Muscle layer of duodenum (tissue), 2 donors: ENCODE results near the gene DENND1A.

ENCODE experiments used
- H3K27ac ChIP-seq: one replicate; pipeline ENCODE4 v1.7.0; 2013; ENCODE audit warnings: mild to moderate bottlenecking, low read length
- H3K27me3 ChIP-seq: one replicate; pipeline ENCODE4 v1.7.0; 2013; ENCODE audit warnings: low read depth, mild to moderate bottlenecking, control low read depth, low read length
- H3K36me3 ChIP-seq, 2 donors: one replicate each; pipeline ENCODE4 v1.7.0; 2013; ENCODE audit warnings: low read length in 2 of 2, control low read depth in 1 of 2, mild to moderate bottlenecking in 1 of 2; ENCODE audit not compliant: insufficient read depth in 2 of 2, control insufficient read depth in 1 of 2
- H3K4me1 ChIP-seq, 2 donors: one replicate each; pipeline ENCODE4 v1.7.0; 2013; ENCODE audit warnings: low read length in 2 of 2, mild to moderate bottlenecking in 2 of 2, control low read depth in 1 of 2, moderate library complexity in 1 of 2; ENCODE audit not compliant: insufficient read depth in 2 of 2, control insufficient read depth in 1 of 2
- H3K4me3 ChIP-seq, 2 donors: one replicate each; pipeline ENCODE4 v1.7.0; 2013; ENCODE audit warnings: low read length in 2 of 2, low read depth in 1 of 2, mild to moderate bottlenecking in 1 of 2
- H3K9me3 ChIP-seq, 2 donors: one replicate each; pipeline ENCODE4 v1.7.0; 2013; ENCODE audit warnings: low read length in 2 of 2, control low read depth in 1 of 2, mild to moderate bottlenecking in 1 of 2; ENCODE audit not compliant: control insufficient read depth in 1 of 2
- donor health status: healthy.

Gene DENND1A

DNA sequence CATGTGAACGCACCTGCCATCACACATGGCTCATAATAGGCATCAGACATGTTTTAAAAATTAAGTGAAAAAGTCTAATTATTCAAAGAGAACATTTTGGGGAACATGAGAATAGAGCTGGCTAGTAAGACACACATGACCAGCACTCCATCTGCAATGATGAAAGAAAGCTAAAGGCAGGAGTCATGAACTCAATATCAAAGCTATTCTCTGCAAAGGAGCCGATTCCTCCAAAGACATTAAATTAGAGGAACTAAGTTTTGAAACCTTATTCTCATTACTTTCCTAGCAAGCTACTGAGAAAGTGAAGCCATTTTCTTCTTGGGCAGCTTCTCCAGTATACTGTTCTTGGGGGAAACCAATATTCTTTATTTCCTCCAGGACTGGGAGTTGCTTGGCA is 401.9 kb downstream of the DENND1A start:
- Histone ChIP-seq H3K36me3 (no peaks in the 10 kb centered on the region), H3K27me3 (no peaks in the 10 kb centered on the region), H3K4me3 (no peak overlapping the region), H3K27ac (no peak overlapping the region), H3K9me3 (peaks cover 0 to 6% of the 10 kb centered on the region in 2 donors), H3K4me1 (no peaks in the 10 kb centered on the region)

DNA sequence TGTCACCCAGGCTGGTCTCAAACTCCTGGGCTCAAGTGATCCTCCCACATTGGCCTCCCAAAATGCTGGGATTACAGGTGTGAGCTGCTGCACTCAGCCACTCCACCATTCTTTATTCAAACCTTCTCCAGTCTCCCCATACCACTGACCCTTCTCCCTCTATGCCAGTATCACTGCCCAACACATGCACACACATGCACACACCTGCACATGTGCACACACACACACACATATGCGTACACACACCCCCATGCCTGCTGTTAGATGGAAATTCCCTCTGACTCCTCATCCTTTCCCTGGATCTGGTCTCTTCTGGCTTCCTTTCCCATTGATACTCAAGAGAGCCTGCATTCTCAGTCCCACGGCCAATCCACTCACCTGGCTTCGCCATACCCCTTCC is 404.0 kb downstream of the DENND1A start:
- no peak overlapping the region for H3K27ac ChIP-seq
- H3K4me1 ChIP-seq, result no peaks in the 10 kb centered on the region
- H3K36me3 ChIP-seq, result no peaks in the 10 kb centered on the region
- no peaks in the 10 kb centered on the region for H3K27me3 ChIP-seq
- H3K9me3 ChIP-seq, result peaks cover 0 to 6% of the 10 kb centered on the region in 2 donors
- no peak overlapping the region for H3K4me3 ChIP-seq

DNA sequence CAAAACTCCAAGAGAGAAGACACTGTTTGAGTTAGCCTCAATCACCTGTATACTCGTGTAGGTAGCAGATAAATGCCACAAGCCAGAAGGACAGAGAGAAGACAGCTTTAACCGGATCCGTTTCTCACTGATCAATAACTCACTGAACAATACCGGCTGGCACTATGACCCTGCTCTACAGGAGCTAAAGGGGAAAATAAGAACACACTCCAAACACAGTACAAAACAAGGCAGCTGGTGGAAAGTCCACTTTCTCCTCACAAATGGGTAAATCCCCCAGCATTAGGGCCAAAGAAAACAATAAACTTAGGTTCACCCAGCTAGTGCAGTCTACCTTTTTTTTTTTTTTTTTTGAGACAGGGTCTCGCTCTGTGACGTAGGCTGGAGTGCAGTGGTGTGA is 404.5 kb downstream of the DENND1A start:
- Histone ChIP-seq H3K27me3 (no peaks in the 10 kb centered on the region), H3K36me3 (no peaks in the 10 kb centered on the region), H3K4me3 (no peak overlapping the region), H3K27ac (no peak overlapping the region), H3K4me1 (no peaks in the 10 kb centered on the region), H3K9me3 (peaks cover 0 to 4% of the 10 kb centered on the region in 2 donors)

DNA sequence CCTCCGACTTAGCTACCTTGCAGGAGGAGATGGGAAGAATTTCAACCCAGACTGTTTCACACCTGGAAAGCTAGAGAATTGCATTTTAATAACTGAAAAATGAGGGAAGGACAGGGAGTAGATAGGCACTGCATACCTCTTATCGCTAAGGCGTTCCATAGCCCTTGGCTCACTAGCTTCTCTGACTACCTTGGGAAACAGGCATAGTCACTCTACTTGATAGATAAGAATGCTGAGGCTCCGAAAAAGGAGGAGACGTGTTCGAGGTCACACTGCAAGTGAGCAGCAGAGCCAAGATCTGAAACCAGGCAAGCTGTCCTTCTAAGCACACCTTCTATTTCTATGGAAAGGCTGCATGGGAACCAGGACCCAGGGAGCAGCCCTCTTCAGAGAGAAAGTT is 405.1 kb downstream of the DENND1A start:
- H3K27me3 ChIP-seq, result no peaks in the 10 kb centered on the region
- H3K36me3 ChIP-seq, result no peaks in the 10 kb centered on the region
- no peaks in the 10 kb centered on the region for H3K4me1 ChIP-seq
- no peak overlapping the region for H3K27ac ChIP-seq
- H3K4me3 ChIP-seq, result no peak overlapping the region
- H3K9me3 ChIP-seq, result no peaks in the 10 kb centered on the region

DNA sequence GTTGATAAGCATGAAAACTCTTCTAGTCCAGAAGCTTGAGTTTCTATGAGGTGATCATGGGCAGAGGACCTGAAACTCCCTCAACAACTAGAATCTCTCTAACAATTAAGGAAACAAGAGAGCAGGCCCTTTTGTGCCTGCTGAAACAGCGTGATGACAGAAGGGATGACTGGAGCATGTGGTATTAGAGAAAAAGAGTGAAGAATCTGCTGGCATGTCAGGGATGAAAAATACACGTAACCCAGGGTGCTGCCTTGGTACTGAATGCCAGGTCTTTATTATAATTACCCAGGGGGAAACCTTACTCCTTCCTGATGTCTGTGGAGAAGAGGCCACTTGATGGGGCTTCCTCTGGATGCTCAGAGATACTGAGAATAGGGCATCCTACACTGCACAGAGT is 406.1 kb downstream of the DENND1A start:
- no peaks in the 10 kb centered on the region for H3K9me3 ChIP-seq
- H3K4me3 ChIP-seq, result no peak overlapping the region
- no peaks in the 10 kb centered on the region for H3K27me3 ChIP-seq
- no peaks in the 10 kb centered on the region for H3K4me1 ChIP-seq
- no peaks in the 10 kb centered on the region for H3K36me3 ChIP-seq
- no peak overlapping the region for H3K27ac ChIP-seq

DNA sequence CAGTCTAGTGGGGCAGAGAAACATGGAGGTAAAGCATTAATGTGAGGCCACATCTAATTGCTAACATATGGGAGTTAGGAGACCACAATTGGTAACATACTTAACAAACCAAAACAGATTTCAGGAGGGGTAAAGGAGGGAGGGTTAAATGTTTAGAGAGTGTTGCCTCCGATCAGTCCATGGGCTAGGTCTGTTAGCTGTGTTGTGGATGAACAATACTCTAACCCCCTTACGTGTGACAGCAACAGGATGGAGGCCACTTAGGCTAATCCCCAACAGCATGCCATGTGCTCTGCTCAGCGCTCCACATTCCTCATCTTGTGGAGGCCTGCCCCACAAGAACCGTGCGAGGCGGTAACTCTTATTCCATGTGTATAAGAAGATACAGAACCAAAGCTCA is 406.9 kb downstream of the DENND1A start:
- Histone ChIP-seq H3K9me3 (no peaks in the 10 kb centered on the region), H3K27ac (no peak overlapping the region), H3K4me3 (no peak overlapping the region), H3K4me1 (no peaks in the 10 kb centered on the region), H3K27me3 (no peaks in the 10 kb centered on the region), H3K36me3 (no peaks in the 10 kb centered on the region)

DNA sequence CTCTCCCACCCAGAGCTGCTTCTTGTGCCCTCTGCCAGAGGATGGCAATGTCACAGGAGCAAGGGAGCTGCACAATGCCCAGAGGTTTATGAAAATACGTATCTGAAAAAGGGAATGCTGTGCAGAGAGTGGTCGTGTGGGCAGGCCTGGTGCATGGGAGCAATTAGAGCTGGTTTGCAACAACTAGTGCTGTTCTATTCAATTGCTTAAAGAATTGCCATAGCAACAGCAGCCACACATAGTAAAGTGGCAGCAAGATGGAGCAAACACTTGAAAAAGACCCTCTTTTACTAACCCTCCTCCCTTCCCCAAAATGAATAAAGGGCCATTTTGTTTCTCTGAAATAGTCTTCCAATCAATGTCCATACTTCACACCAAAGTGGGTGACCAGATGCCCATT is 407.7 kb downstream of the DENND1A start:
- Histone ChIP-seq H3K4me1 (no peaks in the 10 kb centered on the region), H3K4me3 (no peak overlapping the region), H3K36me3 (no peaks in the 10 kb centered on the region), H3K27me3 (no peaks in the 10 kb centered on the region), H3K9me3 (no peaks in the 10 kb centered on the region), H3K27ac (no peak overlapping the region)

DNA sequence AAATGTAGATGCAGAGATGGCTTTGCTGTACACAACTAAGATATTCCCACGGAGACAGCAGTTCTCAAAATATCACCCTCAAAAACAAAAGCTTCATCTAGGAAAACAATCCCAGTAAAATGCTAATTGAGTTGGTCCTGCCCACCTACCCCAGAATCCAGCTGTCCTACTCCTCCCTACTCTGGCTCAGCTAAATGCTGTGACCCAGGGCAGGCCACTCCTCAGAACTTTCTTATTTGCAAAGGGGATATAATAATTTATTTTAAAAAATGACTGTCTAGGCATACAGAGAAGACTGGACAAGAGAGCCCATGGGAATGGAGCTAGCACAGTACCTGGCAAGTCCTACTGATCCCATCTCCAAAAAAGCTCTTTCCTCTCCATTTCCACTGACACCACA is 411.6 kb downstream of the DENND1A start:
- no peaks in the 10 kb centered on the region for H3K36me3 ChIP-seq
- no peaks in the 10 kb centered on the region for H3K4me1 ChIP-seq
- no peaks in the 10 kb centered on the region for H3K27me3 ChIP-seq
- no peak overlapping the region for H3K4me3 ChIP-seq
- H3K27ac ChIP-seq, result no peak overlapping the region
- H3K9me3 ChIP-seq, result no peaks in the 10 kb centered on the region

DNA sequence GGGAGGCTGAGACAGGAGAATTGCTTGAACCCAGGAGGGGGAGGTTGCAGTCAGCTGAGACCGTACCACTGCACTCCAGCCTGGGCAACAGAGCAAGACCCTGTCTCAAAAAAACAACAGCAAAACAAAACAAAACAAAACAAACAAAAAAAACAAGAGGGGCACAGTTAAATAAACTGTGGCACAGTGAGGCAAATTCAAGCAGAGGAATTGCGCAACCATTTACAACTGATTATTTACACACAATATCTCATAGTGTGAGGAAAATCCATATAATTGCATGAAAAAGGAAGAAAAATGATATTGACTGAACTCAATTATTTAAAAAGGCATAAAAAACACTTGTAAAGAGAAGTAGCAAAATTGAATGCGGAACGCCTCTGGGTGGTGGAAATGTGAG is 412.4 kb downstream of the DENND1A start:
- no peaks in the 10 kb centered on the region for H3K9me3 ChIP-seq
- H3K4me3 ChIP-seq, result no peak overlapping the region
- no peak overlapping the region for H3K27ac ChIP-seq
- no peaks in the 10 kb centered on the region for H3K4me1 ChIP-seq
- H3K36me3 ChIP-seq, result no peaks in the 10 kb centered on the region
- no peaks in the 10 kb centered on the region for H3K27me3 ChIP-seq

DNA sequence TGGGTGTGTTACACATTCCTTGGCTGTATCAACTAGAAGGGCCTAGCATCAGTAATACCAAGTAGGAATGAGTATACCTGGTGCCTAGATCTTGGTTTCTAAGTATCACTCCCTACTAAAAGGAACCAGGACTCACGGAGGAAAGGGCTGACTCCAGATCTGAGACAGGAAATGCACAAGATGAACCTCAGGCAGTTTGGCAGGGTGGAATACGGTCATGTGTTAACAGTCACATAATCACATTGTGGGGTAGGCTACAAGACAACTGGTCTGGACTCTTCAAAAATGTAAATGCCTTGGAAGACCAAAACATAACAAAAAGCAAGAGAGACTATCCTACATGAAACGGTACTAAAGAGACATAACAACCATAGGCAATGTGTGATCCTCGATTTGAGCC is 415.2 kb downstream of the DENND1A start:
- no peak overlapping the region for H3K27ac ChIP-seq
- H3K4me3 ChIP-seq, result no peak overlapping the region
- no peaks in the 10 kb centered on the region for H3K4me1 ChIP-seq
- H3K27me3 ChIP-seq, result no peaks in the 10 kb centered on the region
- H3K36me3 ChIP-seq, result no peaks in the 10 kb centered on the region
- H3K9me3 ChIP-seq, result no peaks in the 10 kb centered on the region

DNA sequence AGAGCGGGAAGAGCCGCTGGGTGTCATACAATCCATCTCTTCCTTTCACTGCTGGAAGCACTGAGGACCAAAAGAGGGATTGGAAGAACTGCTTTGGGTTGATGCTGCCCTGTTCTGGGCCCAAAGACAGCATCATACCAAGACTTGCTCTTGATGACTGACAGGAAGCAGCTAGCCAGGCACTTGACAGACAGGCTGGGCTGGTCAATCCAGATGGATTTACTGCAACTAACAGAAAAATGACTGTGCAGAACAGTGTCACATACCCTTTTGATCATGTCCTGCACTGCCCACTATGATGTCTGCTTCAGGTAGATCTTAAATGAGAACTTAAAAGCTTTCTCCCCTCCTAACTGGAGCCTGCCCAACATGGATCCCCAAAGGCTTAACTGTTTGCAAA is 416.4 kb downstream of the DENND1A start:
- Histone ChIP-seq H3K4me3 (no peak overlapping the region), H3K27me3 (no peaks in the 10 kb centered on the region), H3K27ac (no peak overlapping the region), H3K4me1 (no peaks in the 10 kb centered on the region), H3K9me3 (no peaks in the 10 kb centered on the region), H3K36me3 (no peaks in the 10 kb centered on the region)

DNA sequence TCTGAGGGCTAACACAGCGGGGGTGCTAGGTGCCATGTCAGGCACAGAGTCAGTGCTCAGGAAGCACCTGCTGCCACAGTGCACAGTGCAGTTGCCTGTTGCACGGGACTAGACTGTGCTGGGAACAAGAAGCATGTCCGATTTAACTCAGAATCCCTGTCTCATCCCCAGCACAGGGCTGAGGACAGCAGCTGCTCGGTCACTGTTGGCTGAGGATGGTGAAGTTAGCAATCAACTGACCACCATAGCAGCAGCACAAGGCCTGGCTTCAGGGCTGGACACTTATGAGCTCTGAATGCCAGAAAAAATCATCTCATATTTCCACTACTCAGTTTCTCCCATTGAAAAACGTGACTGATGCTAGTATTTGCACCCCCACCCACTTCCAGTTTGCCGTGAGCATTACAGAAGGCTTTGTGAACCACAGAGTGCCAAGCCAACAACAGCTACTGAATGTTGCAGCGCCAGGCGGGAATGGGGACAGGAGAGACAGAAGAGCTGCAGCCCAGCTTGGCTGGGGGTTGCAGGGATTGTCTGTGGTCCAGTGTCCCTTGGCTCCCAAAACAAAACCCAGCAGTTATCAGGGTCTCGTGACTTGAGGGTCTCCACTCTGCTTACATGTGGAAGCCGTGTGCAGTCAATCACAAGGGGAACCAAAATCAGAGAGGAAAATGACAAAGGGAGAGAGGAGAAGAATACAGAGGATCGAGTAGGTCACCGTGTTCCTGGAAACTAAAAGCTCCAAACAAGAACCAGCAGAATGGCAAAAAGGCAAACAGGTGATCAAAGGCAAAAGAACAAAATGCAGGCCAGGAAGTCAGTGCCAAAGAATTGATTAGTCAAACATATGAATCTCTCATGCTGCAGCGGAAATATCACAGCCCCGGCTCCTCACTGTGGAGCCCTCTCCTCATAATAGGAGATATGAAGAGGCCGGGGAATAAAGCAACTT is 418.3 kb downstream of the DENND1A start:
- no peaks in the 10 kb centered on the region for H3K9me3 ChIP-seq
- H3K4me3 ChIP-seq, result no peak overlapping the region
- no peaks in the 10 kb centered on the region for H3K4me1 ChIP-seq
- H3K27ac ChIP-seq, result no peak overlapping the region
- H3K36me3 ChIP-seq, result no peaks in the 10 kb centered on the region
- H3K27me3 ChIP-seq, result no peaks in the 10 kb centered on the region
